Body of pancreas (tissue), 4 donors: ENCODE data around the gene CFAP92. TPM values are rescaled to one million over a fixed set of nuclear protein-coding genes. Genes with fewer than 3 reads are reported as not detected.

ENCODE experiments used
- ATAC-seq: fragments of 150-250 bp; one replicate; pipeline ENCODE4 v1.9.1; 2016
- DNase-seq, 4 donors: peaks; one replicate each; pipeline ENCODE4 v3.0.0-alpha.2; 2019
- H3K27ac ChIP-seq, 4 donors: fragments of 200-600 bp; sonication (generic); 1 replicate in 3 of 4; 2 replicates in 1 of 4; pipeline versions ENCODE4 v1.5.1 to v1.6.1; 2016 to 2019; ENCODE audit warnings: mild to moderate bottlenecking in 1 of 4, mixed read lengths in 1 of 4, moderate library complexity in 1 of 4
- H3K27me3 ChIP-seq, 2 donors: fragments of 200-600 bp; sonication (generic); one replicate each; pipeline ENCODE4 v1.6.0; 2016; ENCODE audit warnings: mild to moderate bottlenecking in 1 of 2
- H3K36me3 ChIP-seq, 2 donors: fragments of 200-600 bp; sonication (generic); replicated peaks in 1 of 2; 2 replicates each; pipeline ENCODE4 v1.5.1; 2016; ENCODE audit warnings: low read depth in 2 of 2; ENCODE audit not compliant: insufficient read depth in 1 of 2
- H3K4me1 ChIP-seq: fragments of 200-600 bp; sonication (generic); one replicate; pipeline ENCODE4 v1.6.0; 2016
- H3K4me3 ChIP-seq, 2 donors: fragments of 200-600 bp; sonication (generic); 1 replicate in 1 of 2; 2 replicates in 1 of 2; pipeline ENCODE4 v1.5.1; 2016 to 2019
- H3K9me3 ChIP-seq, 3 donors: fragments of 200-600 bp; sonication (generic); 1 replicate in 2 of 3; 2 replicates in 1 of 3; pipeline ENCODE4 v1.5.1; 2016
- POLR2A ChIP-seq, 3 donors: fragments of 450-650 bp; IDR thresholded peaks; one replicate each; pipeline ENCODE4 v1.6.1; 2016; ENCODE audit warnings: antibody characterized with exemption in 3 of 3, mild to moderate bottlenecking in 2 of 3
- WGBS, 2 donors: methylation state at CpG; one replicate each; pipeline ENCODE4 v1.1.5; 2017; 5-methylcytosine and 5-hydroxymethylcytosine counted together
- intact Hi-C: fragments of 100-400 bp; cut with DNase I; formaldehyde crosslinking; loops from one replicate; pipeline ENCODE4 v1.15.1; 2023
- total RNA-seq, 2 donors: library from RNA; depleted of rRNA; stranded (reverse); fragments of >200 nt; gene quantifications; one replicate each; pipeline ENCODE4 v1.1.0, GENCODE V29; 2016
- TF ChIP-seq, protein P1 (sequence below), 7 experiments: fragments of 450-650 bp in 4 of 7; fragments of 200-600 bp in 3 of 7; sonication (generic) in 3 of 7; IDR thresholded peaks; one replicate each; pipeline ENCODE4 v1.5.1; 2016 to 2019; ENCODE audit warnings: antibody characterized with exemption in 7 of 7

The CFAP92 gene
- total RNA-seq, 2 donors from 2014 or later: not detected

DNA sequence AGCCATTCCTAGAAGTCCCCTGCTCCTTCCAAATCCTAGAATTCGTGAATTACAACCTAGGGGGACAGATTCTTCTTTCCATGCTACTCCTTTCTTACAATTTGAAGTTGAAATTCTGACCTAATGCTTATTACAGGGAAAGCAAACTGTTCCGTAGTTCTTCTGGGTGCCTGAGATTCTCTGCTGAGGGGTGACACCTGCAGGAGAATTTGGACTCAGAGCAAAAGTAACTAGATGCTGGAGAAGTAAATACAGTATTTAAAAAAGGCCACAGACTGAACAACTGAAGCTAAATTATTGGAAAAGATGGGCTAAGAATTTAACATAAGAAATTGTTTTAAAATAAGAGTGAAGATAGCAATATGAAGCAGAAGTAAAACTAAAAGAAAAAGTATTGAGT lies 76.6 kb downstream of the CFAP92 start:
- Histone ChIP-seq H3K27ac (no peak overlapping the region), H3K4me3 (no peak overlapping the region), H3K9me3 (no peaks in the 10 kb centered on the region), H3K27me3 (no peaks in the 10 kb centered on the region), H3K4me1 (no peaks in the 10 kb centered on the region), H3K36me3 (peaks cover 0 to 22% of the 10 kb centered on the region in 2 donors)
- no peak for TF ChIP-seq POLR2A (IDR thresholded peaks at IDR 0.05)
- TF ChIP-seq, protein P1, sequence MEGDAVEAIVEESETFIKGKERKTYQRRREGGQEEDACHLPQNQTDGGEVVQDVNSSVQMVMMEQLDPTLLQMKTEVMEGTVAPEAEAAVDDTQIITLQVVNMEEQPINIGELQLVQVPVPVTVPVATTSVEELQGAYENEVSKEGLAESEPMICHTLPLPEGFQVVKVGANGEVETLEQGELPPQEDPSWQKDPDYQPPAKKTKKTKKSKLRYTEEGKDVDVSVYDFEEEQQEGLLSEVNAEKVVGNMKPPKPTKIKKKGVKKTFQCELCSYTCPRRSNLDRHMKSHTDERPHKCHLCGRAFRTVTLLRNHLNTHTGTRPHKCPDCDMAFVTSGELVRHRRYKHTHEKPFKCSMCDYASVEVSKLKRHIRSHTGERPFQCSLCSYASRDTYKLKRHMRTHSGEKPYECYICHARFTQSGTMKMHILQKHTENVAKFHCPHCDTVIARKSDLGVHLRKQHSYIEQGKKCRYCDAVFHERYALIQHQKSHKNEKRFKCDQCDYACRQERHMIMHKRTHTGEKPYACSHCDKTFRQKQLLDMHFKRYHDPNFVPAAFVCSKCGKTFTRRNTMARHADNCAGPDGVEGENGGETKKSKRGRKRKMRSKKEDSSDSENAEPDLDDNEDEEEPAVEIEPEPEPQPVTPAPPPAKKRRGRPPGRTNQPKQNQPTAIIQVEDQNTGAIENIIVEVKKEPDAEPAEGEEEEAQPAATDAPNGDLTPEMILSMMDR (IDR thresholded peaks at IDR 0.05): peak in 1 of 7 experiments; percentile 2
- DNase-seq (no peak), ATAC-seq (no peak)
- intact Hi-C loops: no loop called here
- 61 to 77% methylated on average over 2 of the region's 2 CpGs for WGBS, 2 donors

DNA sequence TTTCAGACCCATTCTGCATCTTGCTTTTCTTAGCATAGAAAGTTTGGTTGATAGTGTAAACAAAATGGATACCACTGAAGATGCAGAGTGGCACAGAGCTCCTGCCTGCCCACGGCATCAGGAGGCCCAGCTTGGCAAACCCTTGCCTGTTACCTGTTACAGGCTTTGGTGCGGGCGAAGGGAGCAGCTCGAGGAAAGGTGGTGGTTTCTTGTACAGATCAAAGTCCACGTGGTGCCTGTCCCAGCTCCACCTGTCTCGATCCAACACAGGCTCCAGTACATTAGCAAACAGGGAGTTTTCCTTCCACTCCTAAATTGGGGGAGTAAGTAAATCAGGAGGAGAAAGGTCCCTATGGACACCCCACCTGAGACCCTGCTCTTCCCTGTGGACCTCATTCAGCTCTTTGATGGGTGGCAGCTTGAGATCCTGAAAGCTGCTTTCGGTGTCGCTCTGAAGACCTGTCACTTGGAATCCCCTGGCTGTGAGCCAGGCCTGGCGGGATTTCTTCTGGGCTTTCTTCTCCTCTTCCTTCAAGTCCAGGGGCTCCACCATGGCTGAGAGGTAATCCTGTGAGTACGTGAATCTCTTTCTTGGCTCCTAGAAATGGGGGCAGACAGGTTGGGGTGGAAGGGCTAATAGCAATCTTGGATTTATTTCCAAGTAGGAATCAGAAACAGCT lies 78.8 kb downstream of the CFAP92 start:
- no peaks in the 10 kb centered on the region for H3K9me3 ChIP-seq
- no peaks in the 10 kb centered on the region for H3K27me3 ChIP-seq
- ATAC-seq (no peak), DNase-seq (peak in 1 of 4 donors; percentile 21)
- H3K4me1 ChIP-seq: no peaks in the 10 kb centered on the region
- H3K27ac ChIP-seq: no peak overlapping the region
- H3K4me3 ChIP-seq: no peak overlapping the region
- 94 to 95% methylated on average over 10 of the region's 10 CpGs for WGBS, 2 donors
- intact Hi-C loops: no loop called here
- TF ChIP-seq, protein P1 (IDR thresholded peaks at IDR 0.05): no peak
- no peak for TF ChIP-seq POLR2A (IDR thresholded peaks at IDR 0.05)
- peaks cover 0 to 27% of the 10 kb centered on the region in 2 donors for H3K36me3 ChIP-seq

DNA sequence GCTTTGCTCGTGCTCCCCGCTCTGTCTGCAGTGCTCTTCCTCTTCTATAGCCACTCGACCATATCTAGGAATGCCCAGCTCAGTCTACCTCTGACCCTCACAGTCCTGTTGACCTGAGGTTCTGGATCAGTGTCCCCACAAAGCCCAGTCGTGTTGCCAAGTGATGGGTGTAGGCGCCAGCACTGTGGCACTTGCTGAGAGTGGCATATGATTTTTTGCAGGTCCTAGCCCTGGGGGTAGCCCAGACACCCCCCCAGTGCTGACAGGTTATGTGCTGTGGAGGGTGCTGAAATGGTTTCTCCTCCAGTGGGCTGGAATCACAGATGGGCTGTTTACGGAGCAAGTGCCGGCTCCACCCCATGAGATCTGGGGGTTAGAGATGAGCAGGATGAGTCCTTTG lies 82.0 kb downstream of the CFAP92 start:
- TF ChIP-seq, protein P1 (IDR thresholded peaks at IDR 0.05): no peak
- TF ChIP-seq POLR2A (IDR thresholded peaks at IDR 0.05): no peak
- no peaks in the 10 kb centered on the region for H3K4me1 ChIP-seq
- no peaks in the 10 kb centered on the region for H3K27me3 ChIP-seq
- H3K9me3 ChIP-seq: no peaks in the 10 kb centered on the region
- intact Hi-C loops: no loop called here
- DNase-seq: no peak
- ATAC-seq: no peak
- H3K27ac ChIP-seq: no peak overlapping the region
- 96 to 97% methylated on average over 4 to 7 of the region's 7 CpGs for WGBS, 2 donors
- H3K4me3 ChIP-seq: no peak overlapping the region
- H3K36me3 ChIP-seq: peaks cover 0 to 43% of the 10 kb centered on the region in 2 donors

DNA sequence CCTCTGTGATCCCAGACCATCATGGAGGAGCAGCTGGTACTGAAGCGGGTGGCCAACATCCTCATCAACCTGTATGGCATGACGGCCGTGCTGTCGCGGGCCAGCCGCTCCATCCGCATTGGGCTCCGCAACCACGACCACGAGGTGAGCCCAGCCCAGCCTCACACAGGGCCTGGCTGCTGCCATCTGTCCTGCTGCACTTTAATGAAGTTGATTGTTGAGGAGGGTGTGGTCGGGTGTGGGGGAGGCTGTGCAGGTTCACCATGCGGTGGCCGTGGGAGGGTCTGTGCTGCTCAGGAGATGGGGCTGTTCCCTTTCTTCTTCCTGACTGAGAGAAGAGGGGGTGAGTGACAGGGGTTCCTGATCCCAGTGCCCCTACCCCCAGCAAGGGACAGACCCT lies 83.9 kb downstream of the CFAP92 start:
- Histone ChIP-seq H3K27ac (no peak overlapping the region), H3K36me3 (peaks cover 0 to 50% of the 10 kb centered on the region in 2 donors), H3K27me3 (no peaks in the 10 kb centered on the region), H3K4me3 (no peak overlapping the region), H3K4me1 (no peaks in the 10 kb centered on the region), H3K9me3 (no peaks in the 10 kb centered on the region)
- DNase-seq (no peak), ATAC-seq (no peak)
- no peak for TF ChIP-seq POLR2A (IDR thresholded peaks at IDR 0.05)
- intact Hi-C loops: no loop called here
- WGBS, 2 donors: 92 to 93% methylated on average over 4 to 13 of the region's 13 CpGs

DNA sequence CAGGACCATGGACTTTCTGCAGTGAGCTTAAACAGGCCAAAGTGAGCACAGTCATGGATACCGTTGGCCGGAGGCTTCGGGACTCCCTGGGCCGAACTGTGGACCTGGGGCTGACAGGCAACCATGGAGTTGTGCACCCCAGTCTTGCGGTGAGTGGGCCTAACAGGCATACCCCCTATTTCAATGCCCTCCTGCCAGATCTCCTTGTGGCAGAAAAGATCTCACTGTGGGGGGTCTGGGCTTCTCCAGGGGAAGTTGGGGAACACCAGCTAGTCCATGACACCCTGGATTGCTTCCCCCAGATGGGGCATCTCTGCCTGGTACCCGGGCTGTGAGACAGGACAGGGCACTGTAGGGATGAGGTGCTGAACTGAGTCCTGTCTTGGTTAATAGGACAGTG lies 84.9 kb downstream of the CFAP92 start:
- WGBS, 2 donors: 80 to 99% methylated on average over 1 to 6 of the region's 6 CpGs
- ATAC-seq: no peak
- H3K36me3 ChIP-seq: peaks cover under 1 to 58% of the 10 kb centered on the region in 2 donors

More for the DNA sequence above, 84.9 kb downstream of the CFAP92 start:
- Histone ChIP-seq H3K27ac (no peak overlapping the region), H3K4me3 (no peak overlapping the region), H3K9me3 (no peaks in the 10 kb centered on the region), H3K4me1 (no peaks in the 10 kb centered on the region), H3K27me3 (no peaks in the 10 kb centered on the region)
- TF ChIP-seq, protein P1 (IDR thresholded peaks at IDR 0.05): no peak
- no peak for TF ChIP-seq POLR2A (IDR thresholded peaks at IDR 0.05)
- intact Hi-C loops: no loop called here
- DNase-seq: no peak
